ENCODE results near the gene HCFC2.

GRCh38 chr12:104154286-104154685 is 90.0 kb downstream of the HCFC2 start:
- TF ChIP-seq REST (IDR thresholded peaks at IDR 0.05; ENCODE audit: insufficient read depth in 1 of 2, low read depth in 2 of 2, low read length in 1 of 2) (no peak), TCF7L2 (IDR thresholded peaks at IDR 0.05; ENCODE audit: low read depth, low read length) (no peak), POLR2AphosphoS5 (IDR thresholded peaks at IDR 0.05; ENCODE audit: low read depth, low read length) (no peak)
- TF ChIP-seq, protein P1, sequence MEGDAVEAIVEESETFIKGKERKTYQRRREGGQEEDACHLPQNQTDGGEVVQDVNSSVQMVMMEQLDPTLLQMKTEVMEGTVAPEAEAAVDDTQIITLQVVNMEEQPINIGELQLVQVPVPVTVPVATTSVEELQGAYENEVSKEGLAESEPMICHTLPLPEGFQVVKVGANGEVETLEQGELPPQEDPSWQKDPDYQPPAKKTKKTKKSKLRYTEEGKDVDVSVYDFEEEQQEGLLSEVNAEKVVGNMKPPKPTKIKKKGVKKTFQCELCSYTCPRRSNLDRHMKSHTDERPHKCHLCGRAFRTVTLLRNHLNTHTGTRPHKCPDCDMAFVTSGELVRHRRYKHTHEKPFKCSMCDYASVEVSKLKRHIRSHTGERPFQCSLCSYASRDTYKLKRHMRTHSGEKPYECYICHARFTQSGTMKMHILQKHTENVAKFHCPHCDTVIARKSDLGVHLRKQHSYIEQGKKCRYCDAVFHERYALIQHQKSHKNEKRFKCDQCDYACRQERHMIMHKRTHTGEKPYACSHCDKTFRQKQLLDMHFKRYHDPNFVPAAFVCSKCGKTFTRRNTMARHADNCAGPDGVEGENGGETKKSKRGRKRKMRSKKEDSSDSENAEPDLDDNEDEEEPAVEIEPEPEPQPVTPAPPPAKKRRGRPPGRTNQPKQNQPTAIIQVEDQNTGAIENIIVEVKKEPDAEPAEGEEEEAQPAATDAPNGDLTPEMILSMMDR (IDR thresholded peaks at IDR 0.05), result no peak

Data from Panc1 (cell line).